GM18511 (cell line): ENCODE measurements around the gene NOL12.
"Not testable (repeated sequence)": the region's sequence is repeated elsewhere in the genome, so short reads cannot be mapped to it uniquely, and the experiment has no call there.

Source experiments
- ATAC-seq: cut with Tn5 transposase; IDR thresholded peaks from one replicate; pipeline ENCODE4 v1.9.1; 2021; ENCODE audit warnings: mild to moderate bottlenecking, moderate library complexity; ENCODE audit not compliant: unreplicated experiment

NOL12 gene

DNA sequence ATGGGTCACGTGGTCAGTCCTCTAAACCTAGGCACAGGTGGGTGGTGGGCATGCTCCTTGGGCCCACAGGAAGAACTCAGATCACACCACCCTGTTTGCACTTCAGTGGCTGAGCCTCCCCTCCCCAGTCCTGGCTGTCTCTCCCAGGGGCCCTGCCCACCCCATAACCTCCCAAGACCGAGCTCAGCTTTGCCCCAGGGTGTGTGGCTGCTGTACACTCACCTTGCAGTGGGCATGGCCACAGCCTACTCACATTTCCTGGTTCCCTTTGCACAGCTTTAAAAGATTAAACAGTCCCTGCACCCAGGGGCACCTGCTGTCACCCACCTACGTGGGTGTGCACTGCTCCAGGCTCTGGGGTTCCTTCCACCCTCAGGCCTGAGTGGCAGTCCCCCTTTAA is 24.5 kb downstream of the NOL12 start:
- no peak for ATAC-seq

- ATAC-seq = no peak
Measured at GRCh38 chr22:37711490-37711889, 25.3 kb downstream of the NOL12 start.

DNA sequence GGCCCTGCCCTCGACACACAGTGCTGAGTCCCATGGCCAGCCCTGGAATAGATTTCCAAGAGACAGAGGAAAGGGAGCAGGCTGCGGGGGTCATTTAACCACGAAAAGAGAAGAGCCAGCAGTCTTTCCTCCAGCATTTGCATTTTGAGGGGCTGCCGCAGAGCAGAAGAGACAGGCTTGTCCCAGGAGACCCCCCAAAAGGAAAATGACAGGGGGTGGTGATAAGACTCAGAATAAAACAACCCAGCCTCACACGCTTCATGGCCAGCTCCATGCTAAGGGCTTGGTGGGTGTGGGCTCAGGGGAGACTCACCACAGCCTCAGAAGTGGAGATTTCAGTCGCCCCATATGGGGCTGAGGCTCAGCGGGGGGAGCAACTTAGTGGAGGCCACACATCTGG is 27.6 kb downstream of the NOL12 start:
- ATAC-seq = no peak

- no peak for ATAC-seq
Measured at GRCh38 chr22:37714634-37715033, 28.5 kb downstream of the NOL12 start.

DNA sequence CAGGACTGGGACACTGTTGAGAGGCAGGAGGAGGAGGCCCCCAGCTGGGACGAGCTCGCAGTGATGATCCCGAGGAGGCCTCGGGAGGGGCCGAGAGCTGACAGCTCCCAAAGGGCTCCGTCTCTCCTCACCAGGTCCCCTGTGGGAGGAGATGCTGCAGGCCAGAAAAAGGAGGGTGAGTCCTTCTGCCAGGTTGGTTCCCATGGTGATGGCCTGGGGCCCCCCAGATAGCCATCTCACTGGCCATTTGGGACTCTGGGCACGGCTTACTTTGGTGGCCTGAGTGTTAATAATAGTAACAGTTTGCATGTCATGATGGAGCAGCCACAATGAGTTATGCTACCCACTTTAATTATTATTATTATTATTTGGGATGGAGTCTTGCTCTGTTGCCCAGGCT is 29.6 kb downstream of the NOL12 start:
- ATAC-seq = no peak

- ATAC-seq = no peak
Measured at GRCh38 chr22:37716708-37717107, 30.6 kb downstream of the NOL12 start.

GRCh38 chr22:37717235-37717634 is 31.1 kb downstream of the NOL12 start:
- not testable (repeated sequence) for ATAC-seq

DNA sequence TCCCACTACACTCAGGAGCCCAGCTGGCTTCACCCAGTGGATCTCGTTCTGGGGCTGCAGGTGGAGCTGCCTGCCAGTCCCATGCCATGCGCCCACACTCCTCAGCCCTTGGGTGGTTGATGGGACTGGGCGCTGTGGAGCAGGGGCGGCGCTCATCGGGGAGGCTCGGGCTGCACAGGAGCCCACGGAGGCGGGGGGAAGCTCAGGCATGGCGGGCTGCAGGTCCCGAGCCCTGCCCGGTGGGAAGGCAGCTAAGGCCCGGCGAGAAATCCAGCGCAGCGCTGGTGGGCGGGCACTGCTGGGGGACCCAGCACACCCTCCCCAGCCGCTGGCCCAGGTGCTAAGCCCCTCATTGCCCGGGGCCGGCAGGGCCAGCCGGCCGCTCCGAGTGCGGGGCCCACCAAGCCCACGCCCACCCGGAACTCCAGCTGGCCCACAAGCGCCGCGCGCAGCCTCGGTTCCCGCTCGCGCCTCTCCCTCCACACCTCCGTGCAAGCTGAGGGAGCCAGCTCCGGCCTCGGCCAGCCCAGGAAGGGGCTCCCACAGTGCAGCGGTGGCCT is 31.7 kb downstream of the NOL12 start:
- ATAC-seq = not testable (repeated sequence)

DNA sequence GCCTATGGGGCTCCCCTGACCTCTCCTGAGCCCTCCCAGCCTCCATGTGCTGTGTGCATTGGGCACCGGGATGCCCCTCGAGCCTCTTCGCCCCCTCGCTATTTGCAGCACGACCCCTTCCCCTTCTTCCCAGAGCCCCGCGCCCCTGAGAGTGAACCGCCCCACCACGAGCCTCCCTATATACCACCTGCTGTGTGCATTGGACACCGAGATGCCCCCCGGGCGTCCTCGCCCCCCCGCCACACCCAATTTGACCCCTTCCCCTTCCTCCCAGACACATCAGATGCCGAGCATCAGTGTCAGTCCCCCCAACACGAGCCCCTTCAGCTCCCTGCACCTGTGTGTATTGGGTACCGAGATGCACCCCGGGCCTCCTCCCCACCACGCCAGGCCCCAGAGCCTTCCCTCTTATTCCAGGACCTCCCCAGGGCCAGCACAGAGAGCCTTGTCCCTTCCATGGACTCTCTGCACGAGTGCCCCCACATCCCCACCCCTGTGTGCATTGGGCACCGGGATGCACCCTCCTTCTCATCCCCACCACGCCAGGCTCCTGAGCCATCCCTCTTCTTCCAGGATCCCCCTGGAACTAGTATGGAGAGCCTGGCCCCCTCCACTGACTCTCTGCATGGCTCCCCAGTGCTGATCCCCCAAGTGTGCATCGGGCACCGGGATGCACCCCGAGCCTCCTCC is 39.6 kb downstream of the NOL12 start:
- no peak for ATAC-seq

DNA sequence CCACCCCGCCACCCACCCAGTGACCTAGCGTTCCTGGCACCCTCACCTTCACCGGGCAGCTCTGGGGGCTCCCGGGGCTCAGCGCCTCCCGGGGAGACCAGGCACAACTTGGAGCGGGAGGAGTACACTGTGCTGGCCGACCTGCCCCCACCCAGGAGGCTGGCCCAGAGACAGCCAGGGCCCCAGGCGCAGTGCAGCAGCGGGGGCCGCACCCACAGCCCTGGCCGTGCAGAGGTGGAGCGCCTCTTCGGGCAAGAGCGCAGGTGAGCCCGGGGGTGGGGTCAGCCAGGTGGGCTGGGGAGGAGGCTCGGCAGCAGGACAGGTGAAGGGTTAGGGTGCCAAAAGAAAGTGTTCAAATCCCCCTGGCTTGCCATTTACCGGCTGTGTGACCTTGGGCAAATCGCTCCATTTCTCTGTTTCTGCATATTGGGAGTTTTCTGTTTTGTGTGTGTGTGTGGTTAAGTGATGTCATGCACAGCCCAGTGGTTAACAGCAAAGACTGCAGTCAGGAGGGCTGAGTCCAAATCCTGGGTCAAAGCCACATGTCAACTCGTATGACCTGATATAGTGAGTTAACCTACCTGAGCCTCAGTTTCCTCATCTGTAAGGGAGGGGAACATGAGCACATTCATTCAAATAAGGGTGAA is 40.2 kb downstream of the NOL12 start:
- ATAC-seq = no peak

GRCh38 chr22:37728620-37729019 is 42.5 kb downstream of the NOL12 start:
- ATAC-seq = no peak

DNA sequence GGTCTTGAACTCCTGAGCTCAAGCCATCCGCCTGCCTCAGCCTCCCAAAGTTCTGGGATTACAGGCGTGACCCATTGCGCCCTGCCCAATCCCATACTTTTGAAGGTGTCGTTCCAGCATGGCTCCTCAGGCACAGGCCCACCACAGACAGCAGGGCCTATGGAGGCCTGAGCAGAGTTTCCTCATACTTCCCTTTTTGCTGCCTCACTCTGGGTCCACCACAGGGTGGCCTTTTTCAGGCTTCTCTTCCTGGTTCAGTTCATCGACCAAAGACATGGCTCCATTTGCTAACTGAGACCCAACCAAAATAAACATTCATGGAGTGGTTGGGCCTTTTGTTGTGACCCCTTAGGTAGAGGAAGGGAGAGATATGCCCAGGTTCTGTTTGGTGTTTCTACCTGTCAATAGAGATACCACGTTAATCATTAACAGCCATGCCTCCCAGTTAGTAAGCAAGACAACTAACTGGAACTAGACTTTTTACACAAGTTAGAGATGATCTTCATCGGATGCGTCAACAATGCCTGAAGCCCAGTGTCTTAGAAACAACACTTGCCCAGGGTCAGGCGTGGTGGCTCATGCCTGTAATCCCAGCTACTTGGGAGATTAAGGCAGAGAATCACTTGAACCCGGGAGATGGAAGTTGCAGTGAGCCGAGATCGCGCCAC is 45.8 kb downstream of the NOL12 start:
- no peak for ATAC-seq

DNA sequence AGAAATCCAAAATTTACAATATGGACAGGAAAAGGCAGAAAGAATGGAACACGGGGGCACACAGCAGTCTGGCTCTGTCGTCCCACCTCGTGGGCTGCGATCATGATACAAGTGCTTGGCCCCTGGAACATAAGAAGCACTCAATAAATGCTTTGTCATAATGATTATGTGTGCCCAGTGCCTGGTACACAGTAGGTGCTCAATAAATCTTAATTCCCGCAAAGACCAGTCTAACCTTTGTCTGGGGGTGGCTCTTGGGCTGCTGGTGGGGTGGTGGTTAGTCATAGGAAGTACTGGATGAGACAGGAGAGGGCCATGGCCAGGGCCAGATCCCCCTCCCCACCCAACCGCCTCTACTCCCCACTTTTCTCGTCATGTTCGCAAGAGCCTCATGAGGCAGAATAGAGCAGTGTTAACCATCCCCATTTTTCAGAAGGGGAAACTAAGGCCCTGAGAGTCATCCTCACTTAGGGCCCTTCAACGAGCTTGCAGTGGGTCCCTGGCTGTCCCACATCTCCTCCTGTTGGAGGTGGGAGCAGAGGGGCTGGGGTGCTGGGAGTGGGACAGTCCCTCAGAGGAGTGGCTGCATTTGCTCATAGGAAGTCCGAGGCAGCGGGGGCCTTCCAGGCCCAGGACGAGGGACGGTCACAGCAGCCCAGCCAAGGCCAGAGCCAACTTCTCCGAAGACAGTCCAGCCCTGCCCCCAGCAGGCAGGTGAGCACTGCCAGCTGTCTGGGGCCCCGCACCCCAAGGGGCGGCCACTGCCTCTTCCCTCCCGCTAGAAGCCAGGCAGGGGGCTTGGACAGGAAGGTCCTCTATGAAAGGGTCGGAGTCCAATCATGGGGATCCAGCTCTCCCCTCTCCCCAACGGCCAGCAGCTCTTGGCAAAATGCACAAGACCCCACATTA is 46.8 kb downstream of the NOL12 start:
- ATAC-seq = no peak

DNA sequence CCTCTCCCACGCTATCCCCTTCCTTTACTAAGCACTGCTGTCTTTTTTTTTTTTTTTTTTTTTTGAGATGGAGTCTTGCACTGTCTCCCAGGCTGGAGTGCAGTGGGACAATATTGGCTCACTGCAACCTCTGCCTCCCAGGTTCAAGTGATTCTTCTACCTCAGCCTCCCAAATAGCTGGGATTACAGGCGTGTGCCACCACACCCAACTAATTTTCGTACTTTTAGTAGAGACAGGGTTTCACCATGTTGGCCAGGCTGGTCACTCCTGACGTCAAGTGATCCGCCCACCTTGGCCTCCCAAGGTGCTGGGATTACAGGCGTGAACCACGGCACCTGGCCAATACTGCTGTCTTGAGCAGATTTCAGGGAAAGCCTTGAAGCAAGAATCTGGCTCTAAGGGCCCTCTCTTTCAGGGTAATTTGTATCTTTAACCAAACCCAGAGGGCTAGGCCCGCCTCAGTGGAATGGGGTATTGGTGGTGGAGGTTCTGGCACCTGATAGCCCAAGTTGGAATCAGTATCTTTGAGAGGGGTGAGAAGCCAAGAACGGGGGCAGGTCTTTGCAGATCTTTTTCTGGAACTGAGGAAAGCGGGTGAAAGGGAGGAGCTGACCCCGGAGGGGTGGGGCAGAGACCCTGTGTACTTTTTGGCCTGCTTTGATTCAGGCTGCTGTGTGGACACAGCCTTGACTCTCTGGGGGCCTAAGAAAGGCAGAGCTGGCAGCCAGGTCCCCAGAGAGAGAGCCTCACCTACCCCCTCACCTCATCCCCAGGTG is 47.7 kb downstream of the NOL12 start:
- ATAC-seq = no peak

DNA sequence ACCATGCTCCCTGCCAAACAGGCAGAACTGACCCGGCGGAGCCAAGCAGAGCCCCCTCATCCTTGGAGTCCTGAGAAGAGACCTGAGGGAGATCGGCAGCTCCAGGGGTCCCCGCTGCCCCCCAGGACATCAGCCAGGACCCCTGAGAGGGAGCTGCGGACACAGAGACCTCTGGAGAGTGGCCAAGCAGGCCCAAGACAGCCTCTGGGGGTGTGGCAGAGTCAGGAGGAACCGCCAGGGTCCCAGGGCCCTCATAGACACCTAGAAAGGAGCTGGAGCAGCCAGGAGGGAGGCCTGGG is 48.2 kb downstream of the NOL12 start:
- no peak for ATAC-seq

DNA sequence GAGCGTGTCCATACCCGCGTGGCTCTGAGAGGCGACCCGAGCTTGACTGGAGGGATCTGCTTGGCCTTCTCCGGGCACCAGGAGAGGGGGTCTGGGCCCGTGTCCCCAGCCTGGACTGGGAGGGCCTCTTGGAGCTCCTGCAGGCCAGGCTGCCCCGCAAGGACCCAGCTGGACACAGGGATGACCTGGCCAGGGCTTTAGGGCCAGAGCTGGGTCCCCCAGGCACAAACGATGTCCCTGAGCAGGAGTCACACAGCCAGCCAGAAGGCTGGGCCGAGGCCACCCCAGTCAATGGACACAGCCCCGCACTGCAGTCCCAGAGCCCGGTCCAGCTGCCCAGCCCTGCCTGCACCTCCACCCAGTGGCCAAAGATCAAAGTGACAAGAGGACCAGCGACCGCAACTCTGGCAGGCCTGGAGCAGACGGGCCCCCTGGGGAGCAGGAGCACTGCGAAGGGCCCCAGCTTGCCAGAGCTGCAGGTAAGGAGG is 48.9 kb downstream of the NOL12 start:
- ATAC-seq = no peak

DNA sequence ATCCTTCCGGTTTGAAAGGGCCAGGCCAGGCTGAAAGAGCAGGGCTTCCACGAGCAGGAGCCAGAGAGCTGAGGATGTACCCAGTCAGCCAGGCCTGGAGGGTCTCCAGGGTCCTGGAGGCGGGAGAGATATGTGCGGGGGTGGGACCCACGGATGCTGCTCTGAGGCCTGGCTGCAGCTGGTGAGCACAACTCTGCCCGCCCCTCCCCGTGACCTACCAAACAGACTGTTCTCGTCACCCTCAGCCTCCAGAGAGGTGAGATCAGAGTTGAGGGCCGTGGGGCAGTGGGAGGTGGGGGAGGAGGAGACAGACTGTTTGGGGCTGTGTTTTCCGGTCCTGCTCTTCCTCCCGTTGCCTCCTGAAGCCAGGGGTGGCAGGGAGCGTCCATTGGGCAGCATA is 52.9 kb downstream of the NOL12 start:
- no peak for ATAC-seq

- ATAC-seq = no peak
Measured at GRCh38 chr22:37739611-37740049, 53.5 kb downstream of the NOL12 start.

DNA sequence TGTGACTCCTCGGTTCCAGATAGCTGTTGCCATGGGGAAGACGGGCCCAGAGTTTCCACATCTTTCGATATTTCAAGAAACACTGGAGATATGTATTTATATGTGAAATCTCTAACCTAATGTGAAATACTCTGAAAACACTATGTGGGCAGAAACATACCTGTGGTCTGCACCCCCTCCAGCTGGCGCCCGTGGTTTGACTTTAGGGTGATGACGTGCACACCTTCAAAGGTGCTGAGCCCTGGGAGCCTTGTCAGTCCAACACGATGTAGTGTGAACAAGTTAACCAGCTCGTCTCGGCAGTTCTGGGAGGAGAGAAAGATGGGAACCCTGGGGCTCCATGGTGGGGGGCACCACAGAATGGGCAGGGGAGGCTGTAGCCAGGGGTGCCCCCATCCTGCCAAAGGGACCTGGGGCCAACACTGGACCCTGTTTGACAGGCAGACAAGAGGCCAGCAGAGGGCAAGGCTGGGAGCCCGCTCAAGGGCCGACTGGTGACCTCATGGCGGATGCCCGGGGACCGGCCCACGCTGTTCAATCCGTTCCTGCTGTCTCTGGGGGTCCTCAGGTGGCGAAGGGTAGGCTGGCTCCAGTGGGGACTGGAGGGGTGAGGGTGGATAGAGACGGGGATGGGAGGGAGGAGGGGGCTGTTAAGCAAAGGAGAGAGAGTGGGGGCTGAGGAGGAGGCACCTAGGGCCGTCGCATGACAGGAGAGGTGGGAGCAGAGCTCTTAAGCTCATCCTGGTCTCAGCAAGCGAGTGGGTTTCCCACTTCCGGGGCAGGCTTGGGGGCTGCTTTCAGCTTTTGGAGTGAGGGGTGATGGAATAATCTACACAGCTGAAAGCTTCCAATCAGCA is 54.5 kb downstream of the NOL12 start:
- ATAC-seq = no peak
